HG02798 (cell line): ENCODE results near the gene PAFAH1B1.
"Not testable (repeated sequence)": the region's sequence is repeated elsewhere in the genome, so short reads cannot be mapped to it uniquely, and the experiment has no call there.

ENCODE experiments used
- ATAC-seq: cut with Tn5 transposase; IDR thresholded peaks from one replicate; pipeline ENCODE4 v1.9.1; 2021; ENCODE audit warnings: mild to moderate bottlenecking; ENCODE audit not compliant: unreplicated experiment, poor library complexity

Gene PAFAH1B1

DNA sequence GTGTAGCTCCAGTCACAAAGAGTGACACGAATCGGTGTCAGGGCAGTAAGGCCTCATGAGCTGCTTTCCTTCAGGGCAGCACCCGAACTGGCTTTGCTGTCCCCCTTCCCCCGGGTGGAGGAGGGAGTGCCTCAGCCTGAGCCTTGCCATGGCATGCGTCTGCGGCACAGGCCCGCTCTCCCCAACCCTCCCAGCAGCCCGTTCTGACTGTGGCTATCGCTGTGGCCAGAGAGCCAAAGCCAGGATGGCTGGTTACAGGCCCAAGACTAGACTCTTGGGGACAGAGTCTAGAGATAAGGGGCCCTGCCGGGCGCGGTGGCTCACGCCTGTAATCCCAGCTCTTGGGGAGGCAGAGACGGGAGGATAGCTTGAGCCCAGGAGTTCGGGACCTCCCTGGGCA lies 92.2 kb downstream of the PAFAH1B1 start:
- no peak for ATAC-seq

DNA sequence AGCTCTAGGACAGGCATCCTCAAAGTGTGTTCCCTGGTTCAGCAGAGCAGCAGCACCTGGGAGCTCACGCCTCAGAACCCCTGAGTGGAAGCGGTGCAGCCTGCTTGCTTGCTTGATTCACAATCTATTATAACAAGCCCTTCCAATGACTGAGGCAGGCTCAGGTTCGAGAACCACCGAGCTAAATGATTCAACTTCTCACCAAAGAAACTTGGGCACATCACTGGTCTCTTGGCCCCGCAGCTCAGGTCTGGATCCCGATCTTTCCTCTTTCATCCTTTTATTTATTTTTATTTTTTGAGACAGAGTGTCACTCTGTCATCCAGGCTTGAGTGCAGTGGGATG lies 93.6 kb downstream of the PAFAH1B1 start:
- ATAC-seq, result no peak

GRCh38 chr17:2688351-2689342 lies 95.2 kb downstream of the PAFAH1B1 start:
- ATAC-seq, result no peak

DNA sequence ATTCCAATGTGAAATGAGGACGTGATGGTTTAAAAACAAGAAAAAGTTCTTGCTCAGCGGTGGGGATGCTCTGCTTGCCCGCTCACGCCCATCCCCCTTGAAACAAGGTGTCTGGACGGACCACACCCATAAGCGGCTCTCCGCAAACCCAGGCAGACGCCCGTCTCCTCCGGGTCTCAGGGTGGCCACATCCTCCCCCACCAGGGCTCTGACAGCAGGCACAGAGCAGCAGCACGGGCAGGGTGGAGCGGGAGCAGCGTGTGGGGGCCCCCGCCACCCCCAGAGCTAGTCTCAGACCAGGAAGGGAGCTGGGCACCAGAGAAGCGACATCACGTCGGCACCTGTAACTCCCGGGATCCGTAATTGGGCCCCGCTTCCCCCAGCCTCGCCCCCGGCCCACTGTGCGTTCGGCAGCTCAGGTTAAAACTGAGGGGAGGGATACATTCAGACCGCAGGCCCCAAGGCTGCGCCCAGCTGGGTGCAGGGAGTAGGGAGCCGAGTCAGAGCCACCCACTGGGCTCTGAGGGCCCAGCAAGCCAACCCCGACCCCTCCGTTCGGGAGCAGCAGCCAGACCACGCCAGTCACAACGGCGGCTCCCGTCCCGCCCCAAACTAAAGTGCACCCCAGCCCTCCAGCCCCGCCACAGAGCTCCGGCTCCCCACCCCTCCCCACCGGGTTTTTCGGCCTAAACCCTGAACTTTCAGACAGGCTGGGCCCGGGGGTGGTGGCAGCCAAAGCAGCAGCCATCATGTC lies 96.1 kb downstream of the PAFAH1B1 start:
- ATAC-seq, result no peak

DNA sequence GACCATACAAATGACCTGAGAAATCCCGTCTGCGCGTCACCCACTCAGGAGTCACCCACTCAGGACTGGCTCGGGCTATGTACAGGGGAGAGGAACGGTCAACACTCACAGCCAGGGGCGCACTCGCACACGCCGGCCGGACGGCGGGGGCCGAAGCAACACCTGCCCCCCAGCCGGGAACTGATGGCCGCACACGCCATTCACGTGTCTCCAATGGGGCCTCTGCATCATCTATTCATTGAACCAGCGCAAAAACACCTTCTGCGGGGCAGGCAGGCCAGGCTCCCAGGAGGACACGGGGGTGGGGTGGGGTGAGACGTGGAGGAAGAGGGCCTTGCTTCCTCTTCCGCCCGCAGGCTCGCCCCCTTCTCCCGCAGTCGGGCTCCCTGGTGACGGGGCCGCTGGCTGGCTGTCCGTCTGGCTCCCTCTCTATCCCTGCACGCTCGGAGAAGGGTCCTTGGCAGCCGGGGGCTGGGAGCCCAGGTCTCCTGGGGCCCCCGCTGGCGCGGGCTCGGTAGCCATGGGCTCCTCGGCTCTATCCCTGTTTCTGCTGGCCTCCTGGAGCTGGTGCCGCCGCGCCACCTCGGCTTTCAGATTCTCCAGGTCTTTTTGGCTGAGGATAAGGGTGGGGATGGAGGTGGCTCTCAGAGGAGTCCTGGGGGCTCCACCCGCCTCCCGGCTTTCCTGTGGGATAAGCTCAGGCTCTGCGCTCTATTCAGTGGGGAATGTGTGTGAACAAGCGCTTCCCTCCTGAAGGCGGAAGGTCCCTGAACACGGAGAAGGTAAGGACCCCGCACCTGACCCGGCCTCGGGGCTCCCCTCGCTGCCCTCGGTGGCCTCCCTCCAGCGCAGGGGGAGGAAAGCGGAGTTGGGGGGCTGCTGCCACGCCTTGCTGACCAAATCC lies 97.0 kb downstream of the PAFAH1B1 start:
- ATAC-seq, result no peak

GRCh38 chr17:2691069-2691871 lies 97.8 kb downstream of the PAFAH1B1 start:
- ATAC-seq, result no peak

- ATAC-seq, result no peak
Observed at GRCh38 chr17:2691965-2692780, 98.7 kb downstream of the PAFAH1B1 start.

- ATAC-seq, result no peak
Observed at GRCh38 chr17:2692781-2693135, 99.3 kb downstream of the PAFAH1B1 start.

GRCh38 chr17:2693561-2694380 lies 100.3 kb downstream of the PAFAH1B1 start:
- no peak for ATAC-seq

DNA sequence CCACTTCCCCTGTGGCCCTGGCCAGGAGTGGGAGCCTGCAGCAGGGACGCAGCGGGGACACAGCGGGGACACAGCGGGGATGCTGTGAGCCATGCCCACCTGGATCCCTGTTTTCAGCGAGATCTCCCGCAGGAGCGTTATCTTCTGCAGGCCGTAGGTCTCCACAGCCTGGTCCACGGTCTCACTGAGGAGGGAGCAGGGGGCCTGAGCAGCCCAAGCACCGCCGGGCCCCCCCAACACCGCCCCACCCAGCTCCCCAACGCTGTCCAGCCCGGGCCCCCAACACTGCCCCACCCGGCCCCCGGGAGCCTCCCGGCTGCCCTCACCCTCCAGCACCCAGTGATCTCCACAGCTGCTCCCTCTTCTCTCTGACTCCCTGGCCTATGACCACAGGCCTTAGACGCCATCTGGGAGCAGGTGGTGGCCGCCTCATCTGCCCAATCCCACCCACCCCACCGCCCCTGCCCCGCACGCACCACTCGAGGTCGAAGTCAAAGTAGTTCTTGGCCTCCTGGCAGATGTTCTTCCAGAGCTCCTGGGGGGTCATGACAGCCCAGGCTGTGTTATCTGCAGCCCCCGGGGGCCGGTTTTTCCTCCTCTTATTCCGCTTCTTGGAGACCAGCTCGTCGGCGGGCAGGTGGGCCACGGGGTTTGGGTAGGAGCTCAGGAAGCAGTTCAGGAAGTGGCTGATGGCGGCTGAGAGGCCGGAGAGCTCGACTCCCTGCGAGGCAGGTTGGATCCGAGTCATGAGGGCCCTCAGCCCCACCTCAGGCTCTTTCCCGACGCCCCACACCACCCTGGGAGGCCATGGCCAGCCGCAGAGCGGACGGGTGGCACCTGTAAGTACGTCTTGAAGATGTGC lies 101.2 kb downstream of the PAFAH1B1 start:
- ATAC-seq, result no peak

GRCh38 chr17:2695243-2695960 lies 101.9 kb downstream of the PAFAH1B1 start:
- no peak for ATAC-seq

- no peak for ATAC-seq
Observed at GRCh38 chr17:2695961-2696760, 102.7 kb downstream of the PAFAH1B1 start.

DNA sequence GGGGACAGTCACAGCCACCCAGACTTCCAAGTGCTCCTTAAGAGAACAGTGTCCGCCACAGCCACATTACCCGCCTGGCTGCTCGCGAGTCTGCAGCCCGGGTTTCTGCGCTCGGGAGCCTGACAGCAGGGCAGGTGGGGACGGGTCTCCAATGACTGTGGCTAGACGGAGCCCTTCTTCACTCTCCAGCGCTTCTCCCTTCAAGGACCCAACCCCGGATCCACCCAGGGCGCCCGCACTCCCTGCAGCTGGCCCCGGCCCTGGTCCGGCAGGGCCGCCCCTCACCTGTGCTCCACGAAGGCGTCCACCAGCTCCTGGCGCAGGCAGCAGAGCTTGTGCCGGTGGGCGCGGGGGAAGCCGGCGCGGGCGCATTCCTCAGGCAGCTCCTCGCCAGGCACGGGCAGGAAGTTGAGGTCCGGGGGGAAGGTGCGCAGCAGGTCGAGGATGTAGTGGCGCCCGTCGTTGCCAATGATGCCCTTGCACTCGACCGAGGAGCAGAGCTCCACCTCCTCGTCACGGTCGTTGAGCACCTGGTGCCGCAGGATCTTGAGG lies 104.2 kb downstream of the PAFAH1B1 start:
- no peak for ATAC-seq

DNA sequence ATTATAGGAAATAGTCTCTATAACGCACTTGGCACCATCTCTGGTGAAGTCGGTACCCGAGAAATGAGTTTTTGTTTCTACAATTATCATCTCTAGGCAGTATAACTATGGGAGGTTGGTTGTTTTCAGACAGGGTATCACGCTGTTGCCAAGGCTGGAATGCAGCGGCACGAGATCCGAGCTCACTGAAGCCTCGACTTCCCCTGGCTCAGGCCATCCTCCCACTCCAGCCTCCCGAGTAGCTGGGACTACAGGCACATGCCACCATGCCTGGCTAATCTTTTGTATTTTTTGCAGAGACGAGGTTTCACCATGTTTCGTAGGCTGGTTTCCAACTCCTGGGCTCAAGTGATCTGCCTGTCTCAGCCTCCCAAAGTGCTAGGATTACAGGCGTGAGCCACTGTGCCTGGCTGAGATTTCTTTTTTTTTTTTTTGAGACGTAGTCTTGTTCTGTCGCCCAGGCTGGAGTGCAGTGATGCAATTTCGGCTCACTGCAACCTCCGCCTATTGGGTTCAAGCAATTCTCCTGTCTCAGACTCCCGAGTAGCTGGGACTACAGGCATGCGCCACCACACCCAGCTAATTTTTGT lies 105.9 kb downstream of the PAFAH1B1 start:
- not testable (repeated sequence) for ATAC-seq

DNA sequence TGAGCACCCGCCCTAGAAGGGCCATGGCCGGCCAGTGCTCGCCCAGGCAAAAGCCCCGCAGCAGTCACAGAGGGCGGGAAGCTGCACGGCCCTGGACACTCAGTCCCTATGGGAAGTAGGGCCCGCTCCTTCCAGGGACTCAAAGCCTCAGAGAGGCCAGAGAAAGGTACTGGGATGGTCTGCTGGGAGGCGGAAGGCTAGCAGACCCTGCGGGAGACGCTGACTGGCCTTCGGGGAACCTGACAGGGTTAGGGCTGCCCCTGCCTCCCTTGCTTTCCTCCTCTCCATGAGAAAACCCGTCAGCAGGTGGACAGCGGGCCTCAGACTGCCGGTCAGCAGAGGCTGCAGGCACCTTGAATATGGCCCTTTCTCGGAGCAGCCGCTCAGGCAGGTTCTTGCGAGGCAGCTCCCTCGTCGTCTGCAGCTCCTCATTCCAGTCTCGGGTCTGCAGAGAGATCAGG lies 106.6 kb downstream of the PAFAH1B1 start:
- no peak for ATAC-seq
